GM23338 (cell line): ENCODE data around the gene KCNJ3.

Experiments used
- CREB1 ChIP-seq: fragments of 250-450 bp; sonication (Bioruptor Pico); IDR thresholded peaks from 2 replicates; pipeline ENCODE4 v1.5.0; 2020; ENCODE audit warnings: low read depth, mild to moderate bottlenecking, moderate library complexity
- EZH2 ChIP-seq: fragments of 200-600 bp; sonication (generic); IDR thresholded peaks from one replicate; pipeline ENCODE4 v1.8.0; 2017; ENCODE audit warnings: antibody characterized with exemption, mild to moderate bottlenecking, low read depth; ENCODE audit not compliant: unreplicated experiment
- EZH2phosphoT487 ChIP-seq: fragments of 200-600 bp; sonication (generic); IDR thresholded peaks from one replicate; pipeline ENCODE4 v1.8.1; 2018; ENCODE audit warnings: antibody characterized with exemption; ENCODE audit not compliant: unreplicated experiment
- JUNB ChIP-seq: IDR thresholded peaks from one replicate; pipeline ENCODE4 v1.6.1; 2016; ENCODE audit warnings: antibody characterized with exemption; ENCODE audit not compliant: unreplicated experiment
- NANOG ChIP-seq: IDR thresholded peaks from 2 replicates; pipeline ENCODE4 v1.6.1; 2016; ENCODE audit warnings: antibody characterized with exemption, borderline replicate concordance
- POLR2AphosphoS5 ChIP-seq: IDR thresholded peaks from 2 replicates; pipeline ENCODE4 v1.6.1; 2016; ENCODE audit warnings: antibody characterized with exemption, low read depth
- TF ChIP-seq, protein P1 (sequence below), 2 experiments: fragments of 200-600 bp in 1 of 2; sonication (generic) in 1 of 2; conservative IDR thresholded peaks; 2 replicates each; pipeline versions ENCODE4 v1.5.1 to v1.6.1; 2016 to 2017; ENCODE audit warnings: antibody characterized with exemption in 2 of 2, low read depth in 2 of 2, mild to moderate bottlenecking in 2 of 2, moderate library complexity in 1 of 2
- TF ChIP-seq, protein P2 (sequence below): IDR thresholded peaks from one replicate; pipeline ENCODE4 v1.6.1; 2018; ENCODE audit warnings: antibody characterized with exemption; ENCODE audit not compliant: unreplicated experiment
- TF ChIP-seq, protein P3 (sequence below): IDR thresholded peaks from 2 replicates; pipeline ENCODE4 v1.6.1; 2016; ENCODE audit warnings: antibody characterized with exemption

DNA sequence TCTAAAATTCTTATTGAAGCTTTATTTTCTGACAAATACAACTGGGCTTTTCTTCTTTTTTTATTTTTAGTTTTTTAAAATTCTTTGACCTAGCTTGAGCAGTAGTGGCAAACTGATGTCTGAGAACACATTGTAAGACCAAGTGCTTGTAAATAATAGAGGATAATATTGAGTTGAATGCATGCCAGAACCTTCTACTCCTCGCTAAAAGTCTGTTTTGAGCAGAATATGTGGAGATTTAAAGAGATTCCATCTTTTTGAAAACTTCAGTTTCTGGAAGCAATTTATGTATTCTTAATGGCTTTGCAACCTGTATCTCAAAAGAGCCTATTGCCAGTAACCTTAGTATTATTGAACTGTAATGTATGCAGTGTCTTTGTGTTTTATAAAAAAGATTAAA, 148.3 kb downstream of the KCNJ3 start:
- TF ChIP-seq, protein P1, sequence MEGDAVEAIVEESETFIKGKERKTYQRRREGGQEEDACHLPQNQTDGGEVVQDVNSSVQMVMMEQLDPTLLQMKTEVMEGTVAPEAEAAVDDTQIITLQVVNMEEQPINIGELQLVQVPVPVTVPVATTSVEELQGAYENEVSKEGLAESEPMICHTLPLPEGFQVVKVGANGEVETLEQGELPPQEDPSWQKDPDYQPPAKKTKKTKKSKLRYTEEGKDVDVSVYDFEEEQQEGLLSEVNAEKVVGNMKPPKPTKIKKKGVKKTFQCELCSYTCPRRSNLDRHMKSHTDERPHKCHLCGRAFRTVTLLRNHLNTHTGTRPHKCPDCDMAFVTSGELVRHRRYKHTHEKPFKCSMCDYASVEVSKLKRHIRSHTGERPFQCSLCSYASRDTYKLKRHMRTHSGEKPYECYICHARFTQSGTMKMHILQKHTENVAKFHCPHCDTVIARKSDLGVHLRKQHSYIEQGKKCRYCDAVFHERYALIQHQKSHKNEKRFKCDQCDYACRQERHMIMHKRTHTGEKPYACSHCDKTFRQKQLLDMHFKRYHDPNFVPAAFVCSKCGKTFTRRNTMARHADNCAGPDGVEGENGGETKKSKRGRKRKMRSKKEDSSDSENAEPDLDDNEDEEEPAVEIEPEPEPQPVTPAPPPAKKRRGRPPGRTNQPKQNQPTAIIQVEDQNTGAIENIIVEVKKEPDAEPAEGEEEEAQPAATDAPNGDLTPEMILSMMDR (conservative IDR thresholded peaks at IDR 0.05; ENCODE audit: low read depth in 2 of 2) = no peak
- TF ChIP-seq EZH2phosphoT487 (no peak), POLR2AphosphoS5 (no peak), EZH2 (no peak), JUNB (no peak), CREB1 (CRISPR knock-in tag) (no peak), NANOG (no peak)
- TF ChIP-seq, protein P2, sequence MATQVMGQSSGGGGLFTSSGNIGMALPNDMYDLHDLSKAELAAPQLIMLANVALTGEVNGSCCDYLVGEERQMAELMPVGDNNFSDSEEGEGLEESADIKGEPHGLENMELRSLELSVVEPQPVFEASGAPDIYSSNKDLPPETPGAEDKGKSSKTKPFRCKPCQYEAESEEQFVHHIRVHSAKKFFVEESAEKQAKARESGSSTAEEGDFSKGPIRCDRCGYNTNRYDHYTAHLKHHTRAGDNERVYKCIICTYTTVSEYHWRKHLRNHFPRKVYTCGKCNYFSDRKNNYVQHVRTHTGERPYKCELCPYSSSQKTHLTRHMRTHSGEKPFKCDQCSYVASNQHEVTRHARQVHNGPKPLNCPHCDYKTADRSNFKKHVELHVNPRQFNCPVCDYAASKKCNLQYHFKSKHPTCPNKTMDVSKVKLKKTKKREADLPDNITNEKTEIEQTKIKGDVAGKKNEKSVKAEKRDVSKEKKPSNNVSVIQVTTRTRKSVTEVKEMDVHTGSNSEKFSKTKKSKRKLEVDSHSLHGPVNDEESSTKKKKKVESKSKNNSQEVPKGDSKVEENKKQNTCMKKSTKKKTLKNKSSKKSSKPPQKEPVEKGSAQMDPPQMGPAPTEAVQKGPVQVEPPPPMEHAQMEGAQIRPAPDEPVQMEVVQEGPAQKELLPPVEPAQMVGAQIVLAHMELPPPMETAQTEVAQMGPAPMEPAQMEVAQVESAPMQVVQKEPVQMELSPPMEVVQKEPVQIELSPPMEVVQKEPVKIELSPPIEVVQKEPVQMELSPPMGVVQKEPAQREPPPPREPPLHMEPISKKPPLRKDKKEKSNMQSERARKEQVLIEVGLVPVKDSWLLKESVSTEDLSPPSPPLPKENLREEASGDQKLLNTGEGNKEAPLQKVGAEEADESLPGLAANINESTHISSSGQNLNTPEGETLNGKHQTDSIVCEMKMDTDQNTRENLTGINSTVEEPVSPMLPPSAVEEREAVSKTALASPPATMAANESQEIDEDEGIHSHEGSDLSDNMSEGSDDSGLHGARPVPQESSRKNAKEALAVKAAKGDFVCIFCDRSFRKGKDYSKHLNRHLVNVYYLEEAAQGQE = no peak
- TF ChIP-seq, protein P3, sequence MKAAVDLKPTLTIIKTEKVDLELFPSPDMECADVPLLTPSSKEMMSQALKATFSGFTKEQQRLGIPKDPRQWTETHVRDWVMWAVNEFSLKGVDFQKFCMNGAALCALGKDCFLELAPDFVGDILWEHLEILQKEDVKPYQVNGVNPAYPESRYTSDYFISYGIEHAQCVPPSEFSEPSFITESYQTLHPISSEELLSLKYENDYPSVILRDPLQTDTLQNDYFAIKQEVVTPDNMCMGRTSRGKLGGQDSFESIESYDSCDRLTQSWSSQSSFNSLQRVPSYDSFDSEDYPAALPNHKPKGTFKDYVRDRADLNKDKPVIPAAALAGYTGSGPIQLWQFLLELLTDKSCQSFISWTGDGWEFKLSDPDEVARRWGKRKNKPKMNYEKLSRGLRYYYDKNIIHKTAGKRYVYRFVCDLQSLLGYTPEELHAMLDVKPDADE = no peak
